GM23338 (cell line): ENCODE results near the gene RBP5. TPM values are rescaled to one million over a fixed set of nuclear protein-coding genes. Genes with fewer than 3 reads are reported as not detected.

Experiments used
- ATAC-seq: fragments of 200-7000 bp; cut with Tn5 transposase; 3 replicates; pipeline ENCODE4 v1.9.1; 2020
- DNase-seq: peaks from one replicate; pipeline ENCODE4 v3.0.0-alpha.2; 2015; ENCODE audit warnings: low spot score
- H2AFZ ChIP-seq: fragments of 200-600 bp; sonication (generic); 2 replicates; pipeline ENCODE4 v1.8.0; 2016; ENCODE audit warnings: antibody characterized with exemption, mild to moderate bottlenecking, moderate library complexity
- H3F3A ChIP-seq: fragments of 200-600 bp; sonication (generic); replicated peaks from 2 replicates; pipeline ENCODE4 v1.8.0; 2017; ENCODE audit warnings: antibody characterized with exemption, mixed run types, low read depth
- H3K27ac ChIP-seq: fragments of 200-600 bp; sonication (generic); 2 replicates; pipeline ENCODE4 v1.6.1; 2016; ENCODE audit warnings: low read depth
- H3K27me3 ChIP-seq: fragments of 200-600 bp; sonication (generic); 2 replicates; pipeline ENCODE4 v1.8.0; 2016; ENCODE audit warnings: mild to moderate bottlenecking, mixed run types, moderate library complexity; ENCODE audit not compliant: insufficient read depth
- H3K36me3 ChIP-seq: fragments of 200-600 bp; sonication (generic); 2 replicates; pipeline ENCODE4 v1.8.0; 2016; ENCODE audit warnings: mild to moderate bottlenecking; ENCODE audit not compliant: insufficient read depth
- H3K4me1 ChIP-seq: fragments of 200-600 bp; sonication (generic); 2 replicates; pipeline ENCODE4 v1.8.0; 2016; ENCODE audit warnings: mild to moderate bottlenecking, moderate library complexity; ENCODE audit not compliant: insufficient read depth
- H3K4me2 ChIP-seq: fragments of 200-600 bp; sonication (generic); 2 replicates; pipeline ENCODE4 v1.7.1; 2017; ENCODE audit warnings: mixed run types
- H3K4me3 ChIP-seq: fragments of 200-600 bp; sonication (generic); 2 replicates; pipeline ENCODE4 v1.6.1; 2016; ENCODE audit warnings: mixed run types
- H3K79me2 ChIP-seq: fragments of 200-600 bp; sonication (generic); replicated peaks from 2 replicates; pipeline ENCODE4 v1.8.0; 2017; ENCODE audit warnings: mild to moderate bottlenecking; ENCODE audit not compliant: insufficient read depth
- H3K9me2 ChIP-seq: fragments of 200-600 bp; sonication (generic); 2 replicates; pipeline ENCODE4 v1.8.0; 2017; ENCODE audit not compliant: insufficient read depth
- H4K20me1 ChIP-seq: fragments of 200-600 bp; sonication (generic); replicated peaks from 2 replicates; pipeline ENCODE4 v1.8.0; 2017; ENCODE audit warnings: mild to moderate bottlenecking; ENCODE audit not compliant: insufficient read depth
- H3K27ac Mint-ChIP-seq: 2 replicates; pipeline ENCODE4 v1.8.0; 2020; ENCODE audit warnings: inconsistent platforms, mild to moderate bottlenecking, moderate library complexity, mixed read lengths
- H3K27me3 Mint-ChIP-seq: 3 replicates; pipeline ENCODE4 v1.8.0; 2022; ENCODE audit warnings: low read depth, mild to moderate bottlenecking, moderate library complexity, mixed read lengths, inconsistent platforms; ENCODE audit not compliant: insufficient read depth, poor library complexity
- H3K36me3 Mint-ChIP-seq: 3 replicates; pipeline ENCODE4 v1.8.0; 2021; ENCODE audit warnings: low read depth, mild to moderate bottlenecking, inconsistent platforms, moderate library complexity, mixed read lengths
- H3K4me1 Mint-ChIP-seq: 3 replicates; pipeline ENCODE4 v1.8.0; 2020; ENCODE audit warnings: mild to moderate bottlenecking, inconsistent platforms, mixed read lengths
- H3K4me3 Mint-ChIP-seq: 3 replicates; pipeline ENCODE4 v1.8.0; 2021; ENCODE audit warnings: moderate library complexity, mild to moderate bottlenecking, inconsistent platforms, mixed read lengths
- H3K9me3 Mint-ChIP-seq: 3 replicates; pipeline ENCODE4 v1.8.0; 2020; ENCODE audit warnings: moderate library complexity, mild to moderate bottlenecking, inconsistent platforms, mixed read lengths
- CREB1 ChIP-seq: fragments of 250-450 bp; sonication (Bioruptor Pico); IDR thresholded peaks from 2 replicates; pipeline ENCODE4 v1.5.0; 2020; ENCODE audit warnings: low read depth, mild to moderate bottlenecking, moderate library complexity
- CTCF ChIP-seq, 2 experiments: fragments of 200-600 bp in 1 of 2; sonication (generic) in 1 of 2; conservative IDR thresholded peaks; 2 replicates each; pipeline versions ENCODE4 v1.5.1 to v1.6.1; 2016 to 2017; ENCODE audit warnings: antibody characterized with exemption in 2 of 2, low read depth in 2 of 2, mild to moderate bottlenecking in 2 of 2, moderate library complexity in 1 of 2
- ETS1 ChIP-seq: IDR thresholded peaks from 2 replicates; pipeline ENCODE4 v1.6.1; 2016; ENCODE audit warnings: antibody characterized with exemption
- EZH2 ChIP-seq: fragments of 200-600 bp; sonication (generic); IDR thresholded peaks from one replicate; pipeline ENCODE4 v1.8.0; 2017; ENCODE audit warnings: antibody characterized with exemption, mild to moderate bottlenecking, low read depth; ENCODE audit not compliant: unreplicated experiment
- EZH2phosphoT487 ChIP-seq: fragments of 200-600 bp; sonication (generic); IDR thresholded peaks from one replicate; pipeline ENCODE4 v1.8.1; 2018; ENCODE audit warnings: antibody characterized with exemption; ENCODE audit not compliant: unreplicated experiment
- JUNB ChIP-seq: IDR thresholded peaks from one replicate; pipeline ENCODE4 v1.6.1; 2016; ENCODE audit warnings: antibody characterized with exemption; ENCODE audit not compliant: unreplicated experiment
- NANOG ChIP-seq: IDR thresholded peaks from 2 replicates; pipeline ENCODE4 v1.6.1; 2016; ENCODE audit warnings: antibody characterized with exemption, borderline replicate concordance
- POLR2AphosphoS5 ChIP-seq: IDR thresholded peaks from 2 replicates; pipeline ENCODE4 v1.6.1; 2016; ENCODE audit warnings: antibody characterized with exemption, low read depth
- REST ChIP-seq: IDR thresholded peaks from one replicate; pipeline ENCODE4 v1.6.1; 2018; ENCODE audit warnings: antibody characterized with exemption; ENCODE audit not compliant: unreplicated experiment
- STAT1 ChIP-seq: IDR thresholded peaks from one replicate; pipeline ENCODE4 v1.6.1; 2016; ENCODE audit warnings: antibody characterized with exemption; ENCODE audit not compliant: unreplicated experiment
- ZNF114 ChIP-seq: fragments of 250-450 bp; sonication (Bioruptor Pico); IDR thresholded peaks from 2 replicates; pipeline ENCODE4 v1.5.0; 2020; ENCODE audit warnings: mild to moderate bottlenecking, moderate library complexity
- ZNF331 ChIP-seq: fragments of 250-450 bp; sonication (Bioruptor Pico); IDR thresholded peaks from 2 replicates; pipeline ENCODE4 v1.5.0; 2020; ENCODE audit warnings: low read depth, mild to moderate bottlenecking, moderate library complexity
- ZNF462 ChIP-seq: fragments of 250-450 bp; sonication (Bioruptor Pico); IDR thresholded peaks from 2 replicates; pipeline ENCODE4 v1.5.0; 2020; ENCODE audit warnings: mild to moderate bottlenecking, moderate library complexity
- polyA plus RNA-seq: library from polyadenylated mRNA; unstranded; fragments of >200 nt; fragmentation: Nextera tagmentation; extraction: Ambion mirVana; gene quantifications from 2 replicates; pipeline ENCODE4 v1.2.1, GENCODE V29; 2016
- total RNA-seq: library from RNA; depleted of rRNA; stranded (reverse); fragments of >200 nt; shearing (Covaris generic); gene quantifications from 2 replicates; pipeline ENCODE4 v1.2.3, GENCODE V29; 2014

The RBP5 gene
- total and polyA plus RNA-seq, 2 experiments from 2014 or later = 1.2 to 3.0 TPM

GRCh38 chr12:7161327-7161726 lies 32.6 kb upstream of the RBP5 start:
- Mint-ChIP-seq H3K4me1 (peaks cover 5% of the 10 kb centered on the region; the same call in 2 of the 3 replicates), H3K9me3 (peaks cover 29% of the 10 kb centered on the region), H3K27me3 (peaks cover 13% of the 10 kb centered on the region), H3K27ac (no peak overlapping the region), H3K36me3 (peaks cover 12% of the 10 kb centered on the region), H3K4me3 (no peak overlapping the region)
- Histone ChIP-seq H3K27me3 (peaks cover 7% of the 10 kb centered on the region; the same call in 1 of the 2 replicates), H2AFZ (no peak overlapping the region), H3K27ac (no peak overlapping the region), H3K36me3 (no peaks in the 10 kb centered on the region), H4K20me1 (no peaks in the 10 kb centered on the region), H3F3A (no peaks in the 10 kb centered on the region), H3K4me2 (no peak overlapping the region), H3K79me2 (no peaks in the 10 kb centered on the region), H3K4me1 (no peaks in the 10 kb centered on the region), H3K9me2 (peaks cover 12% of the 10 kb centered on the region; the same call in 1 of the 2 replicates), H3K4me3 (no peak overlapping the region)
- ATAC-seq (no peak), DNase-seq (no peak)
- TF ChIP-seq CTCF (conservative IDR thresholded peaks at IDR 0.05; ENCODE audit: low read depth in 2 of 2) = no peak
- no peak for TF ChIP-seq JUNB
- no peak for TF ChIP-seq POLR2AphosphoS5
- no peak for TF ChIP-seq ZNF462 (CRISPR knock-in tag)
- no peak for TF ChIP-seq ZNF114 (CRISPR knock-in tag)
- no peak for TF ChIP-seq CREB1 (CRISPR knock-in tag)
- no peak for TF ChIP-seq EZH2
- no peak for TF ChIP-seq ETS1
- no peak for TF ChIP-seq ZNF331 (CRISPR knock-in tag)
- no peak for TF ChIP-seq STAT1
- no peak for TF ChIP-seq REST
- no peak for TF ChIP-seq NANOG
- no peak for TF ChIP-seq EZH2phosphoT487
